Measurements from ENCODE around the gene ERCC6. TPM values are rescaled to one million over a fixed set of nuclear protein-coding genes. Genes with fewer than 3 reads are reported as not detected.

ERCC6 gene
- total RNA-seq, 2 donors from 2014 or later = 17.0 to 17.3 TPM

- no peak for DNase-seq (ENCODE audit: low spot score)
- intact Hi-C loops (cut with DNase I) = no loop called here
These were observed 17.8 kb upstream of the ERCC6 start for GRCh38 chr10:49556723-49557122.

DNA sequence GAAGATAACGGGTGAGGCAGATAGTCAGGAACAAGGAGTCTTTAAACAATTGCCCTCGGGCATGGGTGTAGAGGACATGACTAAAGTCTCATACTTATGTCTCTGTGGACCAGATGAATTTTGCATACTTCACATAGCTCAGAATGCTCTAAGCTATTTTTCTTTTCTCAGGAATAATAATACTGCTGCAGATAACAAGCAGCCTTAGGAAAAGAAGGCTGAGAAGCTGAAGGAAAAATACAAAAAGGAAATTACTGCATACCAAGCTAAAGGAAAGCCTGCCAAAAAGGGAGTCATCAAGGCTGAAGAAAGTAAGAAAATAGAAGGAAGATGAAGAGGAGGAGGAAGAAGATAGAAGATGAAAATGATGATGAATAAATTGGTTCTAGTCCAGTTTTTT lies 13.4 kb upstream of the ERCC6 start:
- intact Hi-C loops (cut with DNase I) = no loop called here
- DNase-seq (ENCODE audit: low spot score) = no peak

DNA sequence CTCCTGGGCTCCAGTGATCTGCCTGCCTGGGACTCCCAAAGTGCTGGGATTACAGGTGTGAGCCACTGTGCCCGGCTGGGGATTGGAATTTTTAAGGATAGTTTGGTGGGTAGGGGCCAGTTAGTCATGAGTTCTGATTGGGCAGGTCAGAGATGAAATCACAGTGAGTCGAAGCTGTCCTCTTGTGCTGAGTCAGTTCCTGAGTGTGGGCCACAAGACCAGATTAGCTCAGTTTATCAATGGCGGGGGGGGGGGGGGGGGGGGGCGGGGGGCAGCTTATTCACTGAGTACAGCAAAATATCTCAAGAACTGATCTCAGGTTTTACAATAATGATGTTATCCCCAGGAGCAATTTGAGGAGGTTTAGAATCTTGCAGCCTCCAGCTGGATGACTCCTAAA lies 11.6 kb upstream of the ERCC6 start:
- no peak for DNase-seq (ENCODE audit: low spot score)
- intact Hi-C loops (cut with DNase I) = no loop called here

DNA sequence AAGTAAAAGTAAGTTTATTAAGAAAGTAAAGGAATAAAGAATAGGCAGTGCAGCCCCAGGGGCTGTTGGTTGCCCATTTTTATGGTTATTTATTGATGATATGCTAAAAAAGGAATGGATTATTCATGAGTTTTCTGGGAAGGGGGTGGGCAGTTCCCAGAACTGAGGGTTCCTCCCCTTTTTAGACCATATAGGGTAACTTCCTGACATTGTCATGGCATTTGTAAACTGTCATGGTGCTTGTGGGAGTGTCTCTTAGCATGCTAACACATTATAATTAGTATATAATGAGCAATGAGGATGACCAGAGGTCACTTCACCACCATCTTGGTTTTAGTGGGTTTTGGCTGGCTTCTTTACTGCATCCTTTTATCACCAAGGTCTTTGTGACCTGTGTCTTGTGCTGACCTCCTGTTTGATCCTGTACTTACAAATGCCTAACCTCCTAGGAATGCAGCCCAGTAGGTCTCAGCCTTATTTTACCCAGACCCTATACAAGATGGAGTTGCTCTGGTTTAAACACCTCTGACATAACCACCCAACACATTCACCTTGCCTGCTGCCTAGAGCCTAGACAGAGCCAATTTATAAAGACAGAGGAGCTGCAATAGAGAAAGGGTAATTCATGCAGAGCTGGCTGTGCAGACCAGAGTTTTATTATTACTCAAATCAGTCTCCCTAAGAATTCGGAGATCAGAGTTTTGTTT lies 10.9 kb upstream of the ERCC6 start:
- intact Hi-C loops (cut with DNase I) = no loop called here
- no peak for DNase-seq (ENCODE audit: low spot score)

DNA sequence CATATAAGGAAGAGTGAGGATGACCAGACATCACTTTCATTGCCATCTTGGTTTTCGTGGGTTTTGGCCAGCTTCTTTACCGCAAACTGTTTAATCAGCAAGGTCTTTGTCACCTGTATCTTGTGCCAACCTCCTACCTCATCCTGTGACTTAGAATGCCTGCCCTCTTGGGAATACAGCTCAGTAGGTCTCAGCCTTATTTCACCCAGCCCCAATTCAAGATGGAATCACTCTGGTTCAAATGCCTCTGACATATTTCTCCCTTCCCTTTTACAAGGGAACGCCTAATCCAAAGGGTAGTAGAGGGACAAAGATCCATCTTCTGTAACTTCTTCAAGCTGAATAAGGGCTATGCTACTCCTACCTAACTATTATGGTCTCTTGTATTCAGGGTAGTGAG lies 4.7 kb upstream of the ERCC6 start:
- DNase-seq (ENCODE audit: low spot score) = no peak
- intact Hi-C loops (cut with DNase I) = no loop called here

DNA sequence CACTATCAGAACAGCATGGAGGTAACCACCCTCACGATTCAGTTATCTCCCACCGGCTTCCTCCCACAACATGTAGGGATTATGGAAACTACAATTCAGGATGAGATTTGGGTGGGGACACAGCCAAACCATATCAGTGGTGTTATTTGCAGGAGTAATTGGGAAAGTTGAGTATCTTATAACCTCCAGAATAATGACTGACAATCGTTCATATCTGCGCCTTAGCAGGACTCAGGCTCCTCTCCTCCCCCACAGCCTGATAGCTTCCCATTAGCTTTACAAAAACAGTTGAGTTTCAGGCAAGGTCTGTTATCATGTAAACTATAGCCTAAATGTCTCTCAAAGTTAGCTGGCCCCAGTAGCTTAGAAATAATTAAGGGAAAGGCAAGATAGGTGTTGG lies 3.4 kb upstream of the ERCC6 start:
- DNase-seq (ENCODE audit: low spot score) = no peak
- intact Hi-C loops (cut with DNase I) = no loop called here

- intact Hi-C loops (cut with DNase I) = no loop called here
- DNase-seq (ENCODE audit: low spot score) = no peak
These were observed 2.8 kb upstream of the ERCC6 start for GRCh38 chr10:49541762-49542161.

GRCh38 chr10:49540056-49540797 lies 1.3 kb upstream of the ERCC6 start:
- intact Hi-C loops (cut with DNase I) = no loop called here
- no peak for DNase-seq (ENCODE audit: low spot score)

- no peak for DNase-seq (ENCODE audit: low spot score)
- intact Hi-C loops (cut with DNase I) = no loop called here
These were observed 482 bp upstream of the ERCC6 start for GRCh38 chr10:49539320-49539885.

- no peak for DNase-seq (ENCODE audit: low spot score)
- intact Hi-C loops (cut with DNase I) = no loop called here
These were observed 4.1 kb downstream of the ERCC6 start for GRCh38 chr10:49534670-49535381.

- DNase-seq (ENCODE audit: low spot score) = no peak
- intact Hi-C loops (cut with DNase I) = no loop called here
These were observed 6.5 kb downstream of the ERCC6 start for GRCh38 chr10:49532461-49532860.

GRCh38 chr10:49528977-49529506 lies 9.9 kb downstream of the ERCC6 start:
- DNase-seq (ENCODE audit: low spot score) = no peak
- intact Hi-C loops (cut with DNase I) = no loop called here

GRCh38 chr10:49527850-49528249 lies 11.1 kb downstream of the ERCC6 start:
- DNase-seq (ENCODE audit: low spot score) = no peak
- intact Hi-C loops (cut with DNase I) = no loop called here

DNA sequence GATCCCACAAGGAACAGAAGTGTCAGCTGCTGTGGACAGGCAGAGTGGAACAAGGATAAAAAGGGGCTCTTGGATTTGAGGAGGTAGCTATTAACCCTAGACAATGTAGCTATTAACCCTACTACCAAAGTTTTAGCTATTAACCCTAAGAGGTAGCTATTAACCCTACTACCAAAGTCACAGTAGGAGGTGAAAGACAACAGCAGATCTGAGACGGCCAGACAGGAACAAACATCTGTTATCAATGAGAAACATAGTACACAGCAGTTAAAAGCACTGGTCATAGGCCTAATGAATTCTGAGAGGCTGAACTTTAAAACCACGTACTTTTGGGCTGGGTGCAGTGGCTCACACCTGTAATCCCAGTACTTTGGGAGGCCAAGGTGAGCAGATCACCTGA lies 11.9 kb downstream of the ERCC6 start:
- no peak for DNase-seq (ENCODE audit: low spot score)
- intact Hi-C loops (cut with DNase I) = no loop called here

DNA sequence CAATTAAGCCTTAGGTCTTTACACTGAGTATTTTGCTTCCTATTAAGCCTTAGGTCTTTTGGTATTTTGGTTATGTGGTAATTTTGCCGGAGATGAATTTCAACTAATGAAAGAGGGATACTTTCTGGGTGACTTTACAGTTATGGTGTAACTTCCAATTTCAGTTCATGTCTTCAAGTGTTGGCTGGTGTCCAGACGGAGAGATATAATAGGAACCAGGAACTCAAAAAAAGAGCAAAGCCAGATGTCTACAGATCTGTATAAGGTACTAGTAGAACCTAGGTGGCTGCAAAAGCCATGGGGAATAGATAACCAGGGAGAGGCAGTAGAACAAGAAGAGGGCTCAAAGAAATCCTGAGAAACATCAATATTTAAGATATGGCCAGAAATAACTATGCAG lies 12.3 kb downstream of the ERCC6 start:
- no peak for DNase-seq (ENCODE audit: low spot score)
- intact Hi-C loops (cut with DNase I) = no loop called here

- intact Hi-C loops (cut with DNase I) = no loop called here
These were observed 14.4 kb downstream of the ERCC6 start for GRCh38 chr10:49524496-49524895.

DNA sequence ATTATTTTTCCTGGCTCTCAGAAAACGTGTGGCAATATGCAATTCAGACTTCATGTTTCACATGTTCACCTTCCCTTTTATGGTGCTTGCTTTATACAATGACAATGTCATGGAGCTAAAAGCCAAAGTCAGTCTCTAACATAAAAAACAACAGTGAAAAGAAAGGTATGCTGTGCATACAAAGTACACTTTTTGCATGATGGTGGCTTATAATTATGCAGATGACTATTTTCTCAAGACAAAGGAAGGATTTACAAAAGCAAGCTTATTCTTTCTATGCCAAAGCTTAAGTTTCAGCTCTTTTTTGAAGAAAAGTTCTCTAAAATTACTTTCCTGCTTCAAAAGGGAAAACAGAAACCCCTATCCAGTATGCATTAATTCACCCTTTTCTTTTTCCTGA lies 15.6 kb downstream of the ERCC6 start:
- DNase-seq (ENCODE audit: low spot score) = no peak
- intact Hi-C loops (cut with DNase I) = no loop called here

More at GRCh38 chr10:49524496-49524895, 14.4 kb downstream of the ERCC6 start:
- no peak for DNase-seq (ENCODE audit: low spot score)

GRCh38 chr10:49521062-49521461 lies 17.9 kb downstream of the ERCC6 start:
- no peak for DNase-seq (ENCODE audit: low spot score)
- intact Hi-C loops (cut with DNase I) = no loop called here

GRCh38 chr10:49520122-49520775 lies 18.7 kb downstream of the ERCC6 start:
- DNase-seq (ENCODE audit: low spot score) = no peak
- intact Hi-C loops (cut with DNase I) = no loop called here

Measured in posterior vena cava (tissue), 2 donors.